Activated naive CD8-positive, alpha-beta T cell treated with anti-CD3 and anti-CD28 coated beads, Interleukin-2, amount 50 U/mL, for 16 hours (primary cell): ENCODE data around the gene GRAMD1B.

Experiments used
- DNase-seq: peaks from one replicate; pipeline ENCODE4 v3.0.0-alpha.2; 2020; ENCODE audit warnings: low read depth, low spot score

GRAMD1B gene

DNA sequence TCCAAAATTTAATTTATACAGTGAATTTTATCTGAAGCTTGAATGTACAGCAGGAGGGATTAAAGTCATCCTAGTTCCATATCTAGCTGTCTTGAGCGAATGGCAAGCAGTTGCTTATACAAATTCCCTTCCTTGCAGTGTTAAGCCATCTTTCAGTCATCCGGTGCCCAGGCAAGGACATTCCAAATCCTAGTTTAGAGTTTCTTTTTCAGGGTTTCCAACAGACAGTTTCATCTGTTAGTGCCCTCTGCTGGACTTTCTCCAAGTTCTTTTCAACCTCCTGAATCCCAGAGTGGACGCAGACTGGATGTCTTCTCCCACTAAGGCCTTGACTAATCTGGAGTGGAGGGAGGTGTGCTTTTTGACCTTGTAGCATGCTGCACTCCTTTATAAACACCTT, 45.4 kb downstream of the GRAMD1B start:
- no peak for DNase-seq

GRCh38 chr11:123477205-123477907, 47.3 kb downstream of the GRAMD1B start:
- DNase-seq, result no peak

DNA sequence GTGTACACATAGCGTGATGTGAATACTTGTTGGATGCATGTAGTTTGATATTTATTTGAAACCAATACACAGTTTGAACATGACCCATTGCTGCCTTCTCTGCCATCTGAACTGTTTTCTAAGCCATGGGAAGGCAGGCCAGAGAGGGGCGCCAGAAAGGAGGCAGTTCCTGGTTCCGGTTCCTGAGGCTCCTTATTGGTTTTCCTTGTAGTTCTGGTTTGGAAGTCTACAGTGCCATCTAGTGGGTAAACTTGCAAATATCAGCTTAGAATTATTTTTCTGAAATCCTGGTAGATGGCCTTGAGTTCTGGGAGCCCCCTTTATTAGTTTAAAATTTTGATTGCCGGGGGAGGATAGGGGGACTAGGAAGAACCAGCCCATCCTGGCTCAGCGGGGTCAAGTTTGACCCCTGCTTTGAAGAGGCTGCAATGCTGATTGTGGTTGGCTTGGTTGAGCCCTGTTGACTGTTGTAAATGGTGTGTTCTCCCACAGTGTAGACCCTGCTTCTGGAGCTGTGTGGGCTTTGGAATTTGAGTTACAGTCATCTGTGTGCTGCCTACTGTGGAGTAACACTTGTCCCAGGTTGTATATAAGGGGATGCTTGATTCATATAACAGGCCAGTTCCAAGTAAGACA, 48.4 kb downstream of the GRAMD1B start:
- no peak for DNase-seq

DNA sequence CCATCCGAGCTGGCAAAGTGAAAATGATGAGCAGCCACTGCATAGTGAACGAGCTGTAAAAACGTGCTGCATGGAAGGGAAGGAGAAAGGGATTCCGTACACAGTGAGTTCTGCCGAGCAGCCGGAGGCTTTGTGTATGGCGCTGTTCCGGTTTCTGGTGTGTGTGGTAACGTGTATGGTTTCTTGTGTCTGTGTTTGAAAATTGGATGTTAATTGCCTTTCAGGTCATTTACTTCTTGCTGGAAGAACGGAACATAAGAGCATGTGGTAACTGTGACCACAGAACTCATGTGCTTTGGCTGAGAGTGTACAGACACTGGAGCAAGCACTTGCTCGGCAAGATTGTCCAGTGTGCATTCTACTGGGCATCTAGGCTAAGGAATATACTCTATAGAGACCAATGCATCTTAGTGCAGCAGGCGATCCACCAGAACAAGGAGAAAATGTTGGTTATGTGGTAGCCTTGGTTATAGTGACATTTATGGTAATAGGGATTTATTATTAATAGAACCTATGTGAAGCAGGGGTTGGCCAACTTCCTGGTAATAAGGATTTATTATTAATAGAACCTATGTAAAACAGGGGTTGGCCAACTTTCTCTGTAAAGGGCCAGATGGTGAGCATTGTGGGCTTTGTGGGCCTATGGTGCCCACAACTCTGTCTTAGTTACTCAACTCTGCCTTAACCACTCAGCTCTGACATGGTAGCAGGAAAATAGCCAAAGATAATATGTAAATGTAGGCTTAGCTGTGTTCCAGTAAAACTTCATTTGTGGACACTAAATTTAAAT, 49.2 kb downstream of the GRAMD1B start:
- DNase-seq, result no peak

DNA sequence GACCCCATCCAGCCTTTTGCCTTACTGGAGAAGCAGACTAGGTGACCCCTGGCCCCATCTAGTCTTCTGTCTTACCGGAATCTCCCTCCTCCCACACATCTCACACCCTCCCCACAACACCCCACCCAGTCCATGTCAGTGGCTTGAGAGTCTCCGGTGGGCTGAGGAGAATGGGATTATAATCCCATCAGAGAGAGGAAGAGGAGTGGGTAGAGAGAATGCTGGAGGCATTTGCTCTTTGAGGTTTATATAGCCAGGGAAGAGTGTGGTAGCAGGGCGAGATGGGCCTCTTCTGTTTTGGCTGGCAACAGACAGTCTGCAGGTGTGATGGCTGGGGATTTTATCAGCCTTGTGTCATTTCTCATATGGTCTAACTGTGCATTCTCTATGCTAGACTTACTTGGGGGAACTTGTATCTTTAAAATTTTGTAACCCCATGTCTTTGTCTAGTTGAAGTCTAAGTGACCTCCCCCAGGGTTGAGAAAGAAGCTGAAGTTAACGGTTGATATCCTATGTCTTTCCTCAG, 50.3 kb downstream of the GRAMD1B start:
- DNase-seq, result no peak

- no peak for DNase-seq
Observed at GRCh38 chr11:123480882-123481281, 50.8 kb downstream of the GRAMD1B start.

DNA sequence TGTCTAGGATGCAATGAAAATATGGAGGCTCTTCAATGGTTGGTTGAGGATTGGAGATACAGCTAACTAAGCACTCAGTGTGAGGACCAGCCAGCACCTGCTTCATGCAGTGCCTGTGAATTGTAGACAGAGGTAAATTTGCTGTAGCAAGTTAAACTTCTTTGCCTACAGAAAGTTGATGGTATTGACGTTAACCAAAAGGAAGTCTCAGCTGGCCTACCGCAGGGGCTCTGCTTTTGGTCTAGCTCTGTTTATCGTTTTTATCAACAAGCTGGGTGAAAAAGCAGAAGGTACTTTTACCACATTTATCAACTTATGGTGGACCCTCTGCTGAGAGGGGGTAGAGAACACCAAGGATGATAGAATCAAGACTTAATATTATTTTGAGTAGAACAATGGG, 51.6 kb downstream of the GRAMD1B start:
- no peak for DNase-seq

- no peak for DNase-seq
Observed at GRCh38 chr11:123482218-123482617, 52.1 kb downstream of the GRAMD1B start.

GRCh38 chr11:123483058-123483457, 53.0 kb downstream of the GRAMD1B start:
- no peak for DNase-seq

GRCh38 chr11:123483466-123483865, 53.4 kb downstream of the GRAMD1B start:
- DNase-seq, result no peak

GRCh38 chr11:123484448-123484847, 54.4 kb downstream of the GRAMD1B start:
- no peak for DNase-seq

- no peak for DNase-seq
Observed at GRCh38 chr11:123487157-123487744, 57.2 kb downstream of the GRAMD1B start.

DNA sequence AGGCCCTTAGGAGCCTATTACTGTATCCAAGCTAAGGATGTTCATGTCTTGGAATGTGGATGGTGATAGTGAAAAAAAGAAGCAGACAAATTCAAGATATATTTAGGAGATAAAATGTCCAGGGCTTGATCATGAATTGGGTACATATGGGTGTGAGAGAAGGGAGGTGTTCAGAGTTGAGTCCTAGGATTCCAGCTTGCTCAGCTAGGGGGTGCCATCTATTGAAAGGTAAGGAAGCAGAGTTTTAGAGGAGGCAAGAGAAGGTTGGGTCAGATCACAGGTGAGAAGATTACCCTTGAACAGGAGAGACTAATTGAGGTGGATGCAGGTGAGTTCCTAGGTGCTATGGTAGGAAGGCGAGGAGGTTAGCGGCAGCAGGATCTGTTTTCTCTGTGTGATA, 60.5 kb downstream of the GRAMD1B start:
- no peak for DNase-seq

GRCh38 chr11:123491241-123491640, 61.2 kb downstream of the GRAMD1B start:
- DNase-seq, result no peak

DNA sequence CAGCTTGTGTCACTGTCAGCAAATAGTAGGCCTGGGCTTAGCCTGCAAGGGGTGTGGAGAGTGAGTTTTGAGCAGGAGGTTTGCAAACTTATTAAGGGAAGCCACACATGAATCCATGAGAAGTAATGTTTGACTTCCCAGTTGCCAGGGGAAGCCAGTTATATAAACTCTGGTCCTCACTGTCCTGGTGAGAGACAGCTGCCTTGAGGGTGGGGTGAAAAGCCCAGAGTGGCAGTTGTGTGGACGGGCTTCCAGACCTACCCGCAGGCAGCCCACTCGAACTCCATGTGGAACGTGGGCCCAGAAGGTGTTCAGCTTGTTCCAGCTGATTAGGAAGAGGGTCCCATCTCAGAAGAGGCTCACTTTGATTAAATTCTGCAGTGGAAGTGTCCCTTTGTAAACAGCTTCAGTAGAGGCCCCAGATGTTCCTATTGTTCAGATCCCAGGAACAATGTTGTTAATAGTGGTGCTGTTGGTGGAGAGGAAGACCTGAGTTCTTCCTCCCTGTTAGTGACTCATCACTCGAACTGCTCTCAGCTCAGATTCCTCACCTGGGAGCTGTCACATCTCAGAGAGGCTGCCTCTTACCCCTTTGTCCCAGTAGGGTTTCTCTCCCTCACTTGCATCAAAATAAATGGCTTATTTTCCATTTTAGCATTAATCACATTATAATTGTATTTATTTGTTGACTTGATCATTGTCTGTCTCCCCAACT, 63.4 kb downstream of the GRAMD1B start:
- DNase-seq, result no peak

DNA sequence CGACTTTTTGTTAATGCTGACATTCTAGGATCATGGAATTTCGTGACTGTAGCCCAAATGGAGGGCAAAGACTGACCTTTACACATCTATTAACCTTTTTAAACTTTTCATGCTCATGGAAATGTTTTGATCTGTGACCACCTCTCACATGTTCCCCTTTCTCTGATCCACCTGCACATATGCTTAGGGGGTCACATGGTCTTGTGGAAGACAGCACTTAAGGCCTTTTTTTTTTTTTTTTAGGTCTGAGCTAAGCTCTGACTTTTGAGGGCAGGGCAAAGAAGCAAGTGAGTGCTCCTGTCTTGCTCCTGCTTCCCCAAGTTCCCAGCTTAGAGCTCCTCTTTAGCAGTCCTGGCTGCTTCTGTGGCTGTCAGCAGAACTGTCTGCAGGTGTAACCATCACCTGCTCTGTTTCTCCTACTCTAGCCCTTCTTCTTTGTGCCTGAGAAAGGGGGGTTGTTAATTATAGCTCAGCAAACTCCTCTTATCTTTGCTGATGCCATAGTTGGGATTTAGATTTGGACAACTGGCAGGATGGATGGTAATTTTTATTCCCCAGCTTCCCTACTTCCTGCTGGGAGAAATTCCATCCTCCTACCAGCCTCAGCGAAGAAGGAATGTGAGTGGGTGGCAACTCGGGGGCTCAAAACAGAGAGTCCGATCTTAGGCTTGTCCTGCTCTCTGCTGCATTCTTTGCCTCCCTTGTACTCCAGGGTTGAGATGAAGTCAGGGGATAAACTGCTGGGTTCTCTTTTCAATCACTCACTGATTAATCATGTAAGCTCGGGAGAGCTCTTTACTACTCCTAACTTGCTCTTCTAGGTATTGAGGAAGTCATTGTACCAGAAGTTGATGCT, 64.4 kb downstream of the GRAMD1B start:
- no peak for DNase-seq

DNA sequence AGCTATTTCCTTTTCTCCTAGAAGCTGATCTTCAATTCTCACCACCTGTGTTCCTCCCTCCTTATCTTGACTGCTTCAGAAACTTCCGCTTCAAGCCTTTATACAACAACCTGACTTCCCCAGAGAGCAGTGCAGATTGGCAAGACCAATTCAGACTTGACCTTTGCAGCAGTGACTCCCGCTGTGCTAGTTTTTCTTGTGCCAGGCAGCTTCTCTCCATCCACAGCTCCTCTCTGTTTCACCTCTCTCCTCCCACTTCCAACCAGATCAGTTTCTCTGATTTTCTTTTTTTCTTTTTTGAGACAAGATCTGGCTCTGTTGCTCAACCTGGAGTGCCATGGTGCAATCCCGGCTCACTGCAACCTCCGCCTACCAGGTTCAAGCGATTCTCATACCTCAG, 74.3 kb downstream of the GRAMD1B start:
- no peak for DNase-seq

- DNase-seq, result no peak
Observed at GRCh38 chr11:123505546-123506299, 75.7 kb downstream of the GRAMD1B start.

DNA sequence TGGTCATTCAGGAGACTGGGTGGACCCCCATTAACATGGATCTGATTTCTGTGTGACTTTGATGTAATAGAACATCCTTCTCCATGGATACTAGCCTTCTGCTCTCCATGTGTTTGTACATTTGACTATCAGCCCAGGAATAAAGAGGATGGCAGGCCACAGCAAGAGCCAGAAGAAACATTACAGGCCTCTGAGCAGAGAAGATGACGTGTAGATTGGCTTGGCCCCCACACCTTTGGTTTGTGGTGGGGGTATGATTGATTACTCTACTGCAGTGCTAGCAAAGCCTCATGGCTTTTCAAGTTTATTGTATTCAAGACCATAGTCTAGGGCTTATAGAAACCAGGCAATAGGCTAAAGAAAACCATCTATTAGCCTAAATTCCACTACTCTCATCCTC, 77.0 kb downstream of the GRAMD1B start:
- no peak for DNase-seq
